Neural progenitor cell (in vitro differentiated cells): Measurements from ENCODE around the gene IFI35. TPM values are rescaled to one million over a fixed set of nuclear protein-coding genes. Genes with fewer than 3 reads are reported as not detected.

ENCODE experiments used
- DNase-seq: peaks from one replicate; pipeline ENCODE4 v3.0.0-alpha.2; 2016; ENCODE audit warnings: low spot score
- H2AFZ ChIP-seq: fragments of 200-600 bp; sonication (generic); replicated peaks from 2 replicates; pipeline ENCODE4 v1.6.1; 2016; ENCODE audit warnings: antibody characterized with exemption
- H3F3A ChIP-seq: fragments of 200-600 bp; sonication (generic); 2 replicates; pipeline ENCODE4 v1.6.1; 2016; ENCODE audit warnings: antibody characterized with exemption, low read depth
- H3K27ac ChIP-seq: fragments of 200-600 bp; sonication (generic); 2 replicates; pipeline ENCODE4 v1.5.1; 2016; ENCODE audit warnings: mild to moderate bottlenecking
- H3K27me3 ChIP-seq: fragments of 200-600 bp; sonication (generic); 2 replicates; pipeline ENCODE4 v1.6.1; 2016; ENCODE audit warnings: mild to moderate bottlenecking, moderate library complexity
- H3K36me3 ChIP-seq: fragments of 200-600 bp; sonication (generic); 2 replicates; pipeline ENCODE4 v1.5.1; 2016
- H3K4me1 ChIP-seq: fragments of 200-600 bp; sonication (generic); 2 replicates; pipeline ENCODE4 v1.6.1; 2016; ENCODE audit warnings: mixed run types
- H3K4me2 ChIP-seq: fragments of 200-600 bp; sonication (generic); 2 replicates; pipeline ENCODE4 v1.6.1; 2016
- H3K4me3 ChIP-seq: fragments of 200-600 bp; sonication (generic); 2 replicates; pipeline ENCODE4 v1.5.1; 2016
- H3K79me2 ChIP-seq: fragments of 200-600 bp; sonication (generic); 2 replicates; pipeline ENCODE4 v1.6.1; 2016; ENCODE audit warnings: low read depth
- H3K9ac ChIP-seq: fragments of 200-600 bp; sonication (generic); 2 replicates; pipeline ENCODE4 v1.6.1; 2016
- H3K9me3 ChIP-seq: fragments of 200-600 bp; sonication (generic); 2 replicates; pipeline ENCODE4 v1.5.1; 2016; ENCODE audit warnings: low read depth
- H4K20me1 ChIP-seq: fragments of 200-600 bp; sonication (generic); 2 replicates; pipeline ENCODE4 v1.6.1; 2016; ENCODE audit warnings: low read depth
- H3K27ac Mint-ChIP-seq: 3 replicates; pipeline ENCODE4 v1.8.0; 2021; ENCODE audit warnings: mixed read lengths
- H3K27me3 Mint-ChIP-seq: 2 replicates; pipeline ENCODE4 v1.8.0; 2022; ENCODE audit warnings: low read depth, mild to moderate bottlenecking, inconsistent platforms, moderate library complexity, mixed read lengths; ENCODE audit not compliant: insufficient read depth
- H3K36me3 Mint-ChIP-seq: 3 replicates; pipeline ENCODE4 v1.8.0; 2021; ENCODE audit warnings: mixed read lengths
- H3K4me1 Mint-ChIP-seq: 3 replicates; pipeline ENCODE4 v1.8.0; 2021; ENCODE audit warnings: mixed read lengths
- H3K4me3 Mint-ChIP-seq: 3 replicates; pipeline ENCODE4 v1.8.0; 2021; ENCODE audit warnings: mild to moderate bottlenecking, moderate library complexity, mixed read lengths
- H3K9me3 Mint-ChIP-seq: 3 replicates; pipeline ENCODE4 v1.8.0; 2020; ENCODE audit warnings: mixed read lengths
- EZH2 ChIP-seq: fragments of 200-600 bp; sonication (generic); IDR thresholded peaks from 2 replicates; pipeline ENCODE4 v1.6.1; 2017; ENCODE audit warnings: antibody characterized with exemption, mild to moderate bottlenecking, moderate library complexity
- EZH2phosphoT487 ChIP-seq: fragments of 200-600 bp; sonication (generic); IDR thresholded peaks from 2 replicates; pipeline ENCODE4 v1.6.1; 2017; ENCODE audit warnings: antibody characterized with exemption
- total RNA-seq: library from RNA; depleted of rRNA; stranded (reverse); fragments of >200 nt; gene quantifications from 2 replicates; pipeline ENCODE4 v1.2.3, GENCODE V29; 2015; ENCODE audit warnings: low replicate concordance
- TF ChIP-seq, protein P1 (sequence below): fragments of 200-600 bp; sonication (generic); IDR thresholded peaks from 2 replicates; pipeline ENCODE4 v1.5.1; 2017; ENCODE audit warnings: antibody characterized with exemption, mild to moderate bottlenecking

The IFI35 gene
- total RNA-seq, 1 donor from 2014 or later: not detected

DNA sequence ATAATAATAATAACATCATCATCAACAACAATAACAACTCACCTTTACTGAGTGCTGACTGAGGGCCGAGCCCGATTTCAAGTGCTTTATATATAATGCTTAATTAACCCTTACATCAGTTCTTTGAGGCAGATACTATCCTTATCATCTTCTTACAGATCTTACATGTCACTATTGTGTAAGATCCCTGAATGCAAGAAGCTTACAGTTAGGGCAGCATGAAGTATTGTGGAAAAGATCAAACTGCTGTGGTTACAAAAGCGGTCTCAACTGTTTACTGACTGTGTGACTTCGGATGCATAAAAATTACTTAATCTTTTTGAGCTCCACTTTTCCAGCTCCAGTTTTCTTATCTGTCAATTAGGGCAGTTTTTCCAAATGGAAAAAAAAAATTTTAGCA, 12.3 kb downstream of the IFI35 start:
- no peak for DNase-seq
- Histone ChIP-seq H3K36me3 (no peaks in the 10 kb centered on the region), H3K4me3 (no peak overlapping the region), H3K27ac (no peak overlapping the region), H3F3A (peaks cover 25% of the 10 kb centered on the region), H3K27me3 (no peaks in the 10 kb centered on the region), H3K79me2 (peaks cover 41% of the 10 kb centered on the region), H3K9me3 (no peaks in the 10 kb centered on the region), H3K4me2 (no peak overlapping the region), H3K4me1 (peaks cover 7% of the 10 kb centered on the region), H3K9ac (no peak overlapping the region), H2AFZ (no peak overlapping the region), H4K20me1 (peaks cover 28% of the 10 kb centered on the region)
- H3K4me1 Mint-ChIP-seq: peaks cover 62% of the 10 kb centered on the region
- H3K9me3 Mint-ChIP-seq: no peaks in the 10 kb centered on the region
- peak overlapping the region; percentile 37 for H3K4me3 Mint-ChIP-seq
- H3K27me3 Mint-ChIP-seq: peaks cover 3% of the 10 kb centered on the region
- H3K36me3 Mint-ChIP-seq: peaks cover 10% of the 10 kb centered on the region
- no peak for TF ChIP-seq EZH2
- no peak for TF ChIP-seq EZH2phosphoT487
- TF ChIP-seq, protein P1, sequence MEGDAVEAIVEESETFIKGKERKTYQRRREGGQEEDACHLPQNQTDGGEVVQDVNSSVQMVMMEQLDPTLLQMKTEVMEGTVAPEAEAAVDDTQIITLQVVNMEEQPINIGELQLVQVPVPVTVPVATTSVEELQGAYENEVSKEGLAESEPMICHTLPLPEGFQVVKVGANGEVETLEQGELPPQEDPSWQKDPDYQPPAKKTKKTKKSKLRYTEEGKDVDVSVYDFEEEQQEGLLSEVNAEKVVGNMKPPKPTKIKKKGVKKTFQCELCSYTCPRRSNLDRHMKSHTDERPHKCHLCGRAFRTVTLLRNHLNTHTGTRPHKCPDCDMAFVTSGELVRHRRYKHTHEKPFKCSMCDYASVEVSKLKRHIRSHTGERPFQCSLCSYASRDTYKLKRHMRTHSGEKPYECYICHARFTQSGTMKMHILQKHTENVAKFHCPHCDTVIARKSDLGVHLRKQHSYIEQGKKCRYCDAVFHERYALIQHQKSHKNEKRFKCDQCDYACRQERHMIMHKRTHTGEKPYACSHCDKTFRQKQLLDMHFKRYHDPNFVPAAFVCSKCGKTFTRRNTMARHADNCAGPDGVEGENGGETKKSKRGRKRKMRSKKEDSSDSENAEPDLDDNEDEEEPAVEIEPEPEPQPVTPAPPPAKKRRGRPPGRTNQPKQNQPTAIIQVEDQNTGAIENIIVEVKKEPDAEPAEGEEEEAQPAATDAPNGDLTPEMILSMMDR: no peak
- H3K27ac Mint-ChIP-seq: no peak overlapping the region

DNA sequence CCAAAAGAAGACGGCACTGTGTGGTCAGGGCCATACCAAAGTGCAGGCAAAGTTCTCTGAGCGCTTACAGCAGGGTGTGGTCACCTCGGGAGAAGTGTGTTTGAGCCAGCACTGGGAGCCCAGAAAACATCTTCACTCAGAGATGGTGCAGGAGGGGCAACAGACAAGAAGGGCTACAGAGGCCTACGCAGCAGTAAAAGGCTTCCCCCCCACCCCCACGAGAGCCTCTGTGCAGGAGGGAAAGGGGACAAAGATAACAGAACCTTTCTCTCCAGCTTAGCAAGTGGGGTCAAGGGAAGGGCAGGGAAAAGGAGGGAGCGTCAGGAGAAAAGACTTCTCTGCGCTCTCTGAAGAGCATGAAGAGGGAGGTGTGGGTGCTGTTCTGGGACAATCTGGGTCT, 12.8 kb downstream of the IFI35 start:
- peaks cover 10% of the 10 kb centered on the region for H3K36me3 Mint-ChIP-seq
- peaks cover 61% of the 10 kb centered on the region for H3K4me1 Mint-ChIP-seq
- H3K4me3 Mint-ChIP-seq: peak overlapping the region; percentile 95
- H3K9me3 Mint-ChIP-seq: peaks cover 1% of the 10 kb centered on the region
- H3K27me3 ChIP-seq: no peaks in the 10 kb centered on the region
- H2AFZ ChIP-seq: no peak overlapping the region
- H3K27ac ChIP-seq: no peak overlapping the region
- H3K9me3 ChIP-seq: no peaks in the 10 kb centered on the region
- no peak overlapping the region for H3K9ac ChIP-seq
- DNase-seq: no peak
- peaks cover 29% of the 10 kb centered on the region for H3F3A ChIP-seq
- peak overlapping the region; percentile 59 for H3K27ac Mint-ChIP-seq
- peaks cover 41% of the 10 kb centered on the region for H3K79me2 ChIP-seq
- H3K4me3 ChIP-seq: no peak overlapping the region
- H3K36me3 ChIP-seq: no peaks in the 10 kb centered on the region
- TF ChIP-seq EZH2: no peak
- TF ChIP-seq, protein P1: no peak
- TF ChIP-seq EZH2phosphoT487: no peak
- peak overlapping the region; percentile 42 for H3K4me2 ChIP-seq
- peaks cover 7% of the 10 kb centered on the region for H3K4me1 ChIP-seq
- peaks cover 6% of the 10 kb centered on the region for H3K27me3 Mint-ChIP-seq
- peaks cover 28% of the 10 kb centered on the region for H4K20me1 ChIP-seq

DNA sequence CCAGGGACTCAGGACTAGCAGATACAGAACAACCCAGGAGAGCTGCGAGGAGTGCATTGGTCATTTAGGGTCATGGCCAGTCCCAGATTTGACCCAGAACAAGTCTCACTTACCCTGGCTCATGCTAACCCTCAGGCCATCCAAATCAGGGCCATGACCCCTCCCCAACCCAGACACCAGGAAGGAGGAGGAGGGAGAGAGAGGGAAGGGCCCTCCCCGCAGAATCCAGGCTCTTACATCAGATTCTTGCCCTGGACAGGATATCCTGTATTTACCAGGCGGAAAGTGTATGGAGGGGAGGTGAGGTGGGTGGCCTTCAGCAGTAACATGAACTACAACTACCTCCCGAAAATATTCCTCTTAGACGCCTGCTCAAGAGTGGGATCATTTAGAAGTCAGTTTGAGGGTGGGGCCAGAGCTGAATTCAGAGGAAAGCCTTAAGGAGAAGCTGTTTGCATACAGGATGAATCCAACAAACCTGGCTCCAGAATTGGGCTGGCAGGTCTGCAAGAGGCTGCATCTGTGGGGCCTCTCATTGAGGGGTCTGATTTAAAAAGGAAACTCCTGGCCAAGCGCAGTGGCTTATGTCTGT, 13.5 kb downstream of the IFI35 start:
- Histone ChIP-seq H2AFZ (no peak overlapping the region), H3K9ac (no peak overlapping the region), H3K27me3 (no peaks in the 10 kb centered on the region), H3F3A (peaks cover 29% of the 10 kb centered on the region), H4K20me1 (peaks cover 28% of the 10 kb centered on the region), H3K79me2 (peaks cover 41% of the 10 kb centered on the region), H3K4me2 (peak overlapping the region; percentile 94), H3K9me3 (no peaks in the 10 kb centered on the region), H3K36me3 (no peaks in the 10 kb centered on the region), H3K4me1 (peaks cover 7% of the 10 kb centered on the region), H3K27ac (no peak overlapping the region), H3K4me3 (no peak overlapping the region)
- H3K36me3 Mint-ChIP-seq: peaks cover 10% of the 10 kb centered on the region
- H3K4me1 Mint-ChIP-seq: peaks cover 55% of the 10 kb centered on the region
- H3K9me3 Mint-ChIP-seq: peaks cover 2% of the 10 kb centered on the region
- peaks cover 10% of the 10 kb centered on the region for H3K27me3 Mint-ChIP-seq
- no peak overlapping the region for H3K27ac Mint-ChIP-seq
- TF ChIP-seq, protein P1: no peak
- TF ChIP-seq EZH2phosphoT487 (no peak), EZH2 (no peak)
- DNase-seq: no peak
- H3K4me3 Mint-ChIP-seq: peak overlapping the region; percentile 95
